Breast epithelium (tissue), 4 donors: ENCODE results near the gene EIPR1. TPM values are rescaled to one million over a fixed set of nuclear protein-coding genes. Genes with fewer than 3 reads are reported as not detected.

Source experiments
- DNase-seq, 2 donors: peaks; one replicate each; pipeline ENCODE4 v3.0.0-alpha.2; 2019; ENCODE audit warnings: low spot score in 2 of 2
- H3K27ac ChIP-seq, 2 donors: fragments of 200-600 bp; sonication (generic) in 1 of 2; one replicate each; pipeline ENCODE4 v1.5.1; 2016 to 2019; ENCODE audit warnings: mild to moderate bottlenecking in 1 of 2
- H3K27me3 ChIP-seq, 2 donors: fragments of 200-600 bp; sonication (generic) in 1 of 2; one replicate each; pipeline versions ENCODE4 v1.5.1 to v1.6.0; 2017 to 2019; ENCODE audit warnings: control low read depth in 1 of 2, mild to moderate bottlenecking in 1 of 2
- H3K36me3 ChIP-seq: fragments of 200-600 bp; one replicate; pipeline ENCODE4 v1.5.1; 2019
- H3K4me1 ChIP-seq, 2 donors: fragments of 200-600 bp; sonication (generic); one replicate each; pipeline ENCODE4 v1.5.1; 2016 to 2019; ENCODE audit warnings: control low read depth in 1 of 2
- H3K4me3 ChIP-seq, 3 donors: fragments of 200-600 bp; sonication (generic); 1 replicate in 2 of 3; 2 replicates in 1 of 3; pipeline ENCODE4 v1.5.1; 2016 to 2019; ENCODE audit warnings: mild to moderate bottlenecking in 3 of 3, moderate library complexity in 2 of 3
- H3K9me3 ChIP-seq, 2 donors: fragments of 200-600 bp; sonication (generic) in 1 of 2; one replicate each; pipeline ENCODE4 v1.5.1; 2016 to 2019; ENCODE audit warnings: control low read depth in 1 of 2
- POLR2A ChIP-seq: fragments of 450-650 bp; IDR thresholded peaks from one replicate; pipeline ENCODE4 v1.6.1; 2016; ENCODE audit warnings: antibody characterized with exemption, mild to moderate bottlenecking, moderate library complexity
- POLR2AphosphoS5 ChIP-seq, 3 donors: sonication (generic); formaldehyde crosslinking; IDR thresholded peaks; one replicate each; pipeline ENCODE4 v1.6.1; 2017; ENCODE audit warnings: antibody characterized with exemption in 3 of 3
- intact Hi-C: fragments of 100-400 bp; cut with DNase I; formaldehyde crosslinking; loops from one replicate; pipeline ENCODE4 v1.15.1; 2023; ENCODE audit warnings: low total_unique reads
- total RNA-seq, 3 donors: library from RNA; depleted of rRNA; stranded (reverse); fragments of >200 nt; gene quantifications; one replicate each; pipeline ENCODE4 v1.1.0, GENCODE V29; 2016
- TF ChIP-seq, protein P1 (sequence below), 3 donors: fragments of 450-650 bp; IDR thresholded peaks; one replicate each; pipeline ENCODE4 v1.5.1; 2016 to 2017; ENCODE audit warnings: antibody characterized with exemption in 3 of 3, mild to moderate bottlenecking in 3 of 3, moderate library complexity in 3 of 3

Gene EIPR1
- total RNA-seq, 3 donors from 2014 or later: 12.8 to 31.0 (median 23.3) TPM

DNA sequence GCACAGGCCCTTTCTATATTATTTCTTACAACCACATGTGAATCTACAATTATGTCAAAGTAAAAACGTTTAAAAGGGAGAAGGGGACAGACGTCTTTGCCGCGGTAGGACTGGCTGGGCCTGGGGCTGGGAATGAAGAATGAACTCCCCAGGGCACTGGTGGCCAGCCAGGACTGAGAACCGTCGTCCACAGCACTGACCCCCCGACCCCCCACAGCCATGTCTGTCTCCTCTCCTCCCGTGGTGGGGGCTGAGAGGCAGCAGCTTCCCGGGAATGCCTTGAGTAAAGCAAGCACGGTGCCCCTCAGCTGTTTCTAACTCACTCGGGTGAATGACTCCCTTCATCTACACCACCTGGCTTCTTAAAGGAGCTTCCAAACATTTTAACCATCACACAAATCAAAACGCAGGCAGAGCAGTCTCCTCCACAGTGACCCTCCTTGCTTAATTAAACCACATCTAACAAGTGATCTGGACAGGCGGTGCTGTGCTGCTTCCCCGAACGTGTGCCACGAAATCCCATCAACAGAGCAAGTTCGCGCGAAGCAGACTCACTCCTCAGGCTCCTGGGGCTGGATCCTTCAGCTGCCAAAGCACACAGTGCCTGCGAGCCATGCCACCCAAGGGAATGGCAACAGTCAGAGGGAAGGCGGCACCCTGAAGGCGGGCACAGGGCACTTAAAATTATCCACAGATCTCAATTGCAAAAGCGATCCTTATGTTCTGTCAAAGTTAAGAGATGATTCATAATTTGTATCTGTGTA is 217.7 kb downstream of the EIPR1 start:
- Histone ChIP-seq H3K27me3 (no peaks in the 10 kb centered on the region), H3K4me1 (no peaks in the 10 kb centered on the region), H3K4me3 (no peak overlapping the region), H3K36me3 (no peaks in the 10 kb centered on the region), H3K27ac (no peak overlapping the region), H3K9me3 (peaks cover 17 to 21% of the 10 kb centered on the region in 2 donors)
- TF ChIP-seq, protein P1, sequence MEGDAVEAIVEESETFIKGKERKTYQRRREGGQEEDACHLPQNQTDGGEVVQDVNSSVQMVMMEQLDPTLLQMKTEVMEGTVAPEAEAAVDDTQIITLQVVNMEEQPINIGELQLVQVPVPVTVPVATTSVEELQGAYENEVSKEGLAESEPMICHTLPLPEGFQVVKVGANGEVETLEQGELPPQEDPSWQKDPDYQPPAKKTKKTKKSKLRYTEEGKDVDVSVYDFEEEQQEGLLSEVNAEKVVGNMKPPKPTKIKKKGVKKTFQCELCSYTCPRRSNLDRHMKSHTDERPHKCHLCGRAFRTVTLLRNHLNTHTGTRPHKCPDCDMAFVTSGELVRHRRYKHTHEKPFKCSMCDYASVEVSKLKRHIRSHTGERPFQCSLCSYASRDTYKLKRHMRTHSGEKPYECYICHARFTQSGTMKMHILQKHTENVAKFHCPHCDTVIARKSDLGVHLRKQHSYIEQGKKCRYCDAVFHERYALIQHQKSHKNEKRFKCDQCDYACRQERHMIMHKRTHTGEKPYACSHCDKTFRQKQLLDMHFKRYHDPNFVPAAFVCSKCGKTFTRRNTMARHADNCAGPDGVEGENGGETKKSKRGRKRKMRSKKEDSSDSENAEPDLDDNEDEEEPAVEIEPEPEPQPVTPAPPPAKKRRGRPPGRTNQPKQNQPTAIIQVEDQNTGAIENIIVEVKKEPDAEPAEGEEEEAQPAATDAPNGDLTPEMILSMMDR (IDR thresholded peaks at IDR 0.05): no peak
- no peak for TF ChIP-seq POLR2AphosphoS5 (IDR thresholded peaks at IDR 0.05)
- TF ChIP-seq POLR2A: no peak
- intact Hi-C loops: no loop called here
- no peak for DNase-seq

- intact Hi-C loops: no loop called here
- Histone ChIP-seq H3K36me3 (no peaks in the 10 kb centered on the region), H3K9me3 (peaks cover 0 to 8% of the 10 kb centered on the region in 2 donors), H3K4me1 (no peaks in the 10 kb centered on the region), H3K27me3 (no peaks in the 10 kb centered on the region), H3K4me3 (no peak overlapping the region), H3K27ac (no peak overlapping the region)
- no peak for DNase-seq
- TF ChIP-seq, protein P1 (IDR thresholded peaks at IDR 0.05): no peak
- TF ChIP-seq POLR2A (no peak), POLR2AphosphoS5 (IDR thresholded peaks at IDR 0.05) (no peak)
Observed at GRCh38 chr2:3154700-3155099, 222.9 kb downstream of the EIPR1 start.

- H3K9me3 ChIP-seq: peaks cover 4 to 8% of the 10 kb centered on the region in 2 donors
- TF ChIP-seq POLR2AphosphoS5 (IDR thresholded peaks at IDR 0.05) (no peak), POLR2A (no peak)
- TF ChIP-seq, protein P1 (IDR thresholded peaks at IDR 0.05): no peak
- intact Hi-C loops: no loop called here
Observed at GRCh38 chr2:3154146-3154545, 223.5 kb downstream of the EIPR1 start.

DNA sequence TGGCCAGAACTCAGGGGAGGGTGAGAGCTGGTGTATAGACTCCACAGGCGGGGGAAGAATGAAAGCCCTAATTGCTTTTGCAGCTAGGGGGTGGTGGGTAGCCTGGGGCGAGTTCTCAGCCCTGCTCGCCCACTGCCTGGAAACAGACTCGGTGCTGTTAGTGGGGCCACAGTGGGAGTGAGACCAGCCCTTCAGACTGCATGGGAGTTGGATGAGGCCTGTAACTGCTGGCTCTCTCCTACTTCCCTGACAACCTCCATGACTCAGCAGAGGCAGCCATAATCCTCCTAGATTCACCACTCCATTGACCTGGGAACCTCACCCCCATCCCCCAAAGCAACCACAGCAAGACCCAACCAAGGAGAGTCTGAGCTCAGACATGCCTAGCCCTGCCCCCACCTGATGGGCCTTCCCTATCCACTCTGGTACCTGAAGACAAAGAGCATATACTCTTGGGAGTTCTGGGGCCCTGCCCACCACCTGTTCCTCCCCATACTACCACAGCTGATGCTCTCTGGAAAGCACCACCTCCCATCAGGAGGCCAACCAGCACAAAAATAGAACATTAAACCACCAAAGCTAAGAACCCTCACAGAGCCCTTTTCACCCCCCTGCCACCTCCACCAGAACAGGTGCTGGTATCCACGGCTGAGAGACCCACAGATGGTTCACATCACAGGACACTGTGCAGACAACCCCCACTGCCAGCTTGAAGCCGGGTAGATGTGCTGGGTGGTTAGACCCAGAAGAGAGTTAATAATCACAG is 226.3 kb downstream of the EIPR1 start:
- no peak for DNase-seq
- no peak overlapping the region for H3K27ac ChIP-seq
- H3K4me3 ChIP-seq: no peak overlapping the region
- H3K27me3 ChIP-seq: no peaks in the 10 kb centered on the region
- TF ChIP-seq, protein P1 (IDR thresholded peaks at IDR 0.05): no peak
- no peak for TF ChIP-seq POLR2AphosphoS5 (IDR thresholded peaks at IDR 0.05)
- TF ChIP-seq POLR2A: no peak
- intact Hi-C loops: no loop called here
- peaks cover 4 to 8% of the 10 kb centered on the region in 2 donors for H3K9me3 ChIP-seq
- no peaks in the 10 kb centered on the region for H3K4me1 ChIP-seq
- H3K36me3 ChIP-seq: no peaks in the 10 kb centered on the region

More at GRCh38 chr2:3154146-3154545, 223.5 kb downstream of the EIPR1 start:
- Histone ChIP-seq H3K4me1 (no peaks in the 10 kb centered on the region), H3K27ac (no peak overlapping the region), H3K36me3 (no peaks in the 10 kb centered on the region), H3K4me3 (no peak overlapping the region), H3K27me3 (no peaks in the 10 kb centered on the region)
- no peak for DNase-seq
